ENCODE measurements around the gene SEC62. TPM values are rescaled to one million over a fixed set of nuclear protein-coding genes. Genes with fewer than 3 reads are reported as not detected.

The SEC62 gene
- total RNA-seq, 1 donor: 31.5 TPM

DNA sequence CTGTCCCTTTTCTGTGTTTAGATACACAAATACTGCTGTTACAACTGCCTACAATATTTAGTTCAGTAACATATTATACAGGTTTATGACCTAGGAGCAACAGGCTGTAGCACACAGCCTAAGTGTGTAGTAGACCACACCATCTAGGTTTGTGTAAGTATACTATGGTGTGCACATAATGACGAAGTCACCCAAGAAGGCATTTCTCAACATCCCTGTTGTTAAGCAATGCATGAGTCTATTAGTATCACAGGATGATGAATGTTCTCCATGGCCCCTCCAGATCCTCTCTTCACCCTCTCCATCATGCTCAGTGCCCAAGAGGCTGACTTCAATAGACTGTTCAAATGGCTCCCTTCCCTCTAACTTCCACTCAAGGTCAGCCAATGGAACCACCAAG lies 14.6 kb upstream of the SEC62 start:
- H3K4me3 ChIP-seq (ENCODE audit: insufficient read depth, low read length): no peak overlapping the region
- no peaks in the 10 kb centered on the region for H3K9me3 ChIP-seq (ENCODE audit: low read depth, low read length)
- no peak overlapping the region for H2AFZ ChIP-seq (ENCODE audit: low read length)
- TF ChIP-seq, protein P1, sequence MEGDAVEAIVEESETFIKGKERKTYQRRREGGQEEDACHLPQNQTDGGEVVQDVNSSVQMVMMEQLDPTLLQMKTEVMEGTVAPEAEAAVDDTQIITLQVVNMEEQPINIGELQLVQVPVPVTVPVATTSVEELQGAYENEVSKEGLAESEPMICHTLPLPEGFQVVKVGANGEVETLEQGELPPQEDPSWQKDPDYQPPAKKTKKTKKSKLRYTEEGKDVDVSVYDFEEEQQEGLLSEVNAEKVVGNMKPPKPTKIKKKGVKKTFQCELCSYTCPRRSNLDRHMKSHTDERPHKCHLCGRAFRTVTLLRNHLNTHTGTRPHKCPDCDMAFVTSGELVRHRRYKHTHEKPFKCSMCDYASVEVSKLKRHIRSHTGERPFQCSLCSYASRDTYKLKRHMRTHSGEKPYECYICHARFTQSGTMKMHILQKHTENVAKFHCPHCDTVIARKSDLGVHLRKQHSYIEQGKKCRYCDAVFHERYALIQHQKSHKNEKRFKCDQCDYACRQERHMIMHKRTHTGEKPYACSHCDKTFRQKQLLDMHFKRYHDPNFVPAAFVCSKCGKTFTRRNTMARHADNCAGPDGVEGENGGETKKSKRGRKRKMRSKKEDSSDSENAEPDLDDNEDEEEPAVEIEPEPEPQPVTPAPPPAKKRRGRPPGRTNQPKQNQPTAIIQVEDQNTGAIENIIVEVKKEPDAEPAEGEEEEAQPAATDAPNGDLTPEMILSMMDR (IDR thresholded peaks at IDR 0.05; ENCODE audit: extremely low read depth, low read depth, low read length): no peak
- peaks cover 7% of the 10 kb centered on the region for H3K27me3 ChIP-seq (ENCODE audit: insufficient read depth, low read length)
- H3K4me2 ChIP-seq (ENCODE audit: insufficient read depth, low read length): no peak overlapping the region
- DNase-seq (ENCODE audit: insufficient read length, low spot score, missing footprints): peak; percentile 11
- no peaks in the 10 kb centered on the region for H4K20me1 ChIP-seq (ENCODE audit: insufficient read depth, low read length)
- H3K4me1 ChIP-seq (ENCODE audit: insufficient read depth, low read length): no peaks in the 10 kb centered on the region
- no peaks in the 10 kb centered on the region for H3K36me3 ChIP-seq (ENCODE audit: insufficient read depth, low read length)
- H3K27ac ChIP-seq (ENCODE audit: low read depth, low read length): no peak overlapping the region
- H3K79me2 ChIP-seq (ENCODE audit: insufficient read depth, low read length): no peaks in the 10 kb centered on the region

DNA sequence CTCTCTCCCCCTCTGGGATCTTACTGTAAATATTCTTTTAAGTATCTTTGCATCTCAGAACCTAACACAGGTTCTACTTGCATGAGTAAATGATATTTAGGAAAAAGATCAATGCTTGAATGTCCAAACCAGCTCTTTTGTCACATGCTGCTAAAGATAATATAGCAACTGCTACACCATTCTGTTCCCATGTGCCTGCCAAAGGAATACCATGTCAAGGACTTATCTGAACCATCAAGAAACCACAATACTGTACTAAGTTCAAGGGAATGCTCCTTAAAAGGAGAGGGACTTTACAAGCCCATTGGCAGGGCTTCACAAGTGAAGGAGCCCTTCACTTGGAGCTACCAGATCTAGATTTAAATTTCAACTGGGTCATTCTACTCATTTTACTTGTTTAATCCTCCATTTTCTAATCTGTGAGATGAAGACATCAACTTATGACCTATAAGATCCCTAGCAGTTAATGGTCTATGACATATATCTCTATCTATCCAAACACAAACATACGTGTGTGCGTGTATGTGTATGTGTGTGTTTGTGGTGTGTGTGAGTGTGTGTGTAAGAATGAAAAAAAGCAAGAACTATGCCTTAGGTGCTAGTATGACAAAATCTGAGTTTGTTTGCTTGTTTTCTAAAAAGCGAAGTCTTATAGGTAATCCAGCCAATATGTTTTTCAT lies 13.0 kb upstream of the SEC62 start:
- Histone ChIP-seq H2AFZ (ENCODE audit: low read length) (no peak overlapping the region), H3K4me1 (ENCODE audit: insufficient read depth, low read length) (no peaks in the 10 kb centered on the region), H3K79me2 (ENCODE audit: insufficient read depth, low read length) (no peaks in the 10 kb centered on the region), H3K27ac (ENCODE audit: low read depth, low read length) (no peak overlapping the region), H3K9me3 (ENCODE audit: low read depth, low read length) (no peaks in the 10 kb centered on the region), H4K20me1 (ENCODE audit: insufficient read depth, low read length) (no peaks in the 10 kb centered on the region), H3K36me3 (ENCODE audit: insufficient read depth, low read length) (no peaks in the 10 kb centered on the region), H3K4me3 (ENCODE audit: insufficient read depth, low read length) (no peak overlapping the region), H3K27me3 (ENCODE audit: insufficient read depth, low read length) (peaks cover 5% of the 10 kb centered on the region), H3K4me2 (ENCODE audit: insufficient read depth, low read length) (peak overlapping the region; percentile 8)
- no peak for DNase-seq (ENCODE audit: insufficient read length, low spot score, missing footprints)
- TF ChIP-seq, protein P1 (IDR thresholded peaks at IDR 0.05; ENCODE audit: extremely low read depth, low read depth, low read length): no peak

DNA sequence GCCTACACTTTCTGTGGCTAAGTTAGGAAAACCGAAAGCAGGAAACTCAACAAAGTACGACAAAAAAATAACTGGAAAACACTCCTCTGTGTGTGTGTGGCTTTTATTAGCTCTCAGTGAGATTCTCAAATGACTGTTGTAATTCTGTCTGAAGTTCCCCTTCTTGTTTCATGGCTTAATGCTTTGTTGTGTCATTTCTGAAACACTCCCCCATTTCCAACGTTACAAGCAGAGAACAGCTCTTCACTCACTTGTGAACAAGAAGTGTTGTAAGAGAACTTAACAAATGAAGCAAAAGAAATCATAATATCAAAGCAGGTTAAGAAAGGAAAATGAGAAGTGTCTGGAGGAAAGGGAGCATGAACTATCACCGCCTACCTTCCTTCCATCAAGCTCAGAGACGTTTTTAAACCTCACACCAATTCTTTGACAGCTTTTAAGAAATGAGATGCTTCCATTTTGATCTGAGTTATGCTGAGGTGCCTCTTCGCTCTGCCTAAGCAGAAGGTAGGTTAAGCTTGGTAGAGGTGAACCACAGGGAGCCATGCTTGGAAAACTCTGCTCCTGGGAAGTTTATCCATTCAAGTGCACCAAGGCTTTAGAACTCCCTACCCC lies 12.4 kb upstream of the SEC62 start:
- Histone ChIP-seq H3K27ac (ENCODE audit: low read depth, low read length) (no peak overlapping the region), H4K20me1 (ENCODE audit: insufficient read depth, low read length) (no peaks in the 10 kb centered on the region), H3K36me3 (ENCODE audit: insufficient read depth, low read length) (no peaks in the 10 kb centered on the region), H3K4me3 (ENCODE audit: insufficient read depth, low read length) (no peak overlapping the region), H3K79me2 (ENCODE audit: insufficient read depth, low read length) (no peaks in the 10 kb centered on the region), H3K4me1 (ENCODE audit: insufficient read depth, low read length) (no peaks in the 10 kb centered on the region), H2AFZ (ENCODE audit: low read length) (no peak overlapping the region), H3K9me3 (ENCODE audit: low read depth, low read length) (no peaks in the 10 kb centered on the region), H3K27me3 (ENCODE audit: insufficient read depth, low read length) (peaks cover 5% of the 10 kb centered on the region), H3K4me2 (ENCODE audit: insufficient read depth, low read length) (peak overlapping the region; percentile 8)
- TF ChIP-seq, protein P1 (IDR thresholded peaks at IDR 0.05; ENCODE audit: extremely low read depth, low read depth, low read length): no peak
- no peak for DNase-seq (ENCODE audit: insufficient read length, low spot score, missing footprints)

DNA sequence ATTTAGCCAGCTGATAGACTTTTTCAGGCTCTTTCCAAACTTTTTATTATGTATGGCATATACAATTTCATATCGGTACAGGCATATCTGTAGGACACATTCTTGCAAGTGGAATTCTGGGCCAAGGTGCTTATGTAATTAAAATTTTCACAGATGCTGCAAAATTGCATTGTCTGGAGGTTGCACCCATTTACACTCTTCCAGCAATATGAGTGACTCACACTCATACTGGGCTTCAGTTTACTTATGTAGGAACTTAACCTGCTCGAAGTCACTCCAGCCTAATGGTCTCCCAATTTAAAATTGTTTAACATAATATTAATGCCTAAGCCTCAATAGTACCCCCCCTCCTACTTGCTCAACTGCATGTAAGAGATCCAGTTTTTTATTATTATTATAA lies 11.2 kb upstream of the SEC62 start:
- no peaks in the 10 kb centered on the region for H3K36me3 ChIP-seq (ENCODE audit: insufficient read depth, low read length)
- H3K27ac ChIP-seq (ENCODE audit: low read depth, low read length): no peak overlapping the region
- no peak overlapping the region for H3K4me3 ChIP-seq (ENCODE audit: insufficient read depth, low read length)
- H3K4me2 ChIP-seq (ENCODE audit: insufficient read depth, low read length): no peak overlapping the region
- H4K20me1 ChIP-seq (ENCODE audit: insufficient read depth, low read length): no peaks in the 10 kb centered on the region
- TF ChIP-seq, protein P1 (IDR thresholded peaks at IDR 0.05; ENCODE audit: extremely low read depth, low read depth, low read length): no peak
- H3K27me3 ChIP-seq (ENCODE audit: insufficient read depth, low read length): peaks cover 5% of the 10 kb centered on the region
- H3K79me2 ChIP-seq (ENCODE audit: insufficient read depth, low read length): no peaks in the 10 kb centered on the region
- no peak overlapping the region for H2AFZ ChIP-seq (ENCODE audit: low read length)
- H3K4me1 ChIP-seq (ENCODE audit: insufficient read depth, low read length): no peaks in the 10 kb centered on the region
- no peaks in the 10 kb centered on the region for H3K9me3 ChIP-seq (ENCODE audit: low read depth, low read length)
- DNase-seq (ENCODE audit: insufficient read length, low spot score, missing footprints): peak; percentile 19

All from osteoblast (primary cell).